ENCODE results near the gene CACNA2D2.

- TF ChIP-seq BHLHE40 (IDR thresholded peaks at IDR 0.05; ENCODE audit: borderline replicate concordance): no peak
- no peak for TF ChIP-seq SP1 (IDR thresholded peaks at IDR 0.05)
- no peak for TF ChIP-seq FOXM1 (IDR thresholded peaks at IDR 0.05; ENCODE audit: borderline replicate concordance)
- TF ChIP-seq HDGF (IDR thresholded peaks at IDR 0.05; ENCODE audit: borderline replicate concordance): no peak
- no peak for TF ChIP-seq SUZ12 (IDR thresholded peaks at IDR 0.05)
- TF ChIP-seq CTBP1 (IDR thresholded peaks at IDR 0.05; ENCODE audit: borderline replicate concordance): no peak
- no peak for TF ChIP-seq ELF4 (IDR thresholded peaks at IDR 0.05)
- TF ChIP-seq TARDBP (IDR thresholded peaks at IDR 0.05): no peak
Observed at GRCh38 chr3:50345008-50345407, 158.4 kb downstream of the CACNA2D2 start.

Measured in HEK293T (cell line).